ENCODE data around the gene HGS. TPM values are rescaled to one million over a fixed set of nuclear protein-coding genes. Genes with fewer than 3 reads are reported as not detected.

The HGS gene
- total and polyA plus RNA-seq, 2 donors (not counting 3 experiments of a cell fraction or from before 2014, with no cell fraction given): 166 to 191 TPM

GRCh38 chr17:81650951-81651350 lies 32.9 kb upstream of the HGS start:
- no peak for FAIRE-seq
- Histone ChIP-seq H3K4me1 (ENCODE audit: control insufficient read depth, extremely low read depth, insufficient read depth, low read length) (no peaks in the 10 kb centered on the region), H3K4me2 (ENCODE audit: insufficient read depth, low read length) (no peak overlapping the region), H3K36me3 (ENCODE audit: control insufficient read depth in 2 of 2, extremely low read depth in 1 of 2, insufficient read depth in 2 of 2, low read length in 2 of 2) (no peaks in the 10 kb centered on the region), H3K4me3 (replicated peaks in 1 of 3; ENCODE audit: insufficient read depth in 1 of 3, low read depth in 1 of 3, low read length in 3 of 3) (no peak overlapping the region), H4K20me1 (replicated peaks; ENCODE audit: control insufficient read depth, extremely low read depth, insufficient read depth, low read length) (no peaks in the 10 kb centered on the region), H3K27me3 (ENCODE audit: control insufficient read depth in 2 of 2, insufficient read depth in 2 of 2, low read length in 2 of 2) (peaks cover 18 to 22% of the 10 kb centered on the region in 2 experiments), H2AFZ (ENCODE audit: low read depth, low read length) (no peak overlapping the region), H3K27ac (ENCODE audit: insufficient read depth, low read depth, low read length) (no peak overlapping the region), H3K9me1 (replicated peaks; ENCODE audit: control insufficient read depth, extremely low read depth, insufficient read depth, low read length) (no peaks in the 10 kb centered on the region), H3K79me2 (ENCODE audit: control insufficient read depth, insufficient read depth, low read length) (no peaks in the 10 kb centered on the region), H3K9ac (replicated peaks; ENCODE audit: extremely low read depth, insufficient read depth, low read length) (no peak overlapping the region), H3K9me3 (replicated peaks; ENCODE audit: control insufficient read depth, insufficient read depth, low read length) (no peaks in the 10 kb centered on the region)
- intact Hi-C loops (cut with micrococcal nuclease) (no loop called here), dilution Hi-C loops (cut with MboI; ENCODE audit: extremely low pct_ligation_motif_present, low sequenced_read_pairs) (no loop called here)
- CTCF ChIA-PET: interaction anchor here (1.4 kb wide), 1 partner anchor 9 kb away, joined by 4 read pairs; no protein-coding TSS in a partner anchor
- TF ChIP-seq EZH2 (IDR thresholded peaks at IDR 0.05; ENCODE audit: borderline replicate concordance, low read depth, low read length, severe bottlenecking): no peak
- BruUV-seq (replicated peaks): no TSS peak
- POLR2A ChIA-PET: no interaction called here
- no peak for DNase-seq (ENCODE audit: low read depth, low spot score)

DNA sequence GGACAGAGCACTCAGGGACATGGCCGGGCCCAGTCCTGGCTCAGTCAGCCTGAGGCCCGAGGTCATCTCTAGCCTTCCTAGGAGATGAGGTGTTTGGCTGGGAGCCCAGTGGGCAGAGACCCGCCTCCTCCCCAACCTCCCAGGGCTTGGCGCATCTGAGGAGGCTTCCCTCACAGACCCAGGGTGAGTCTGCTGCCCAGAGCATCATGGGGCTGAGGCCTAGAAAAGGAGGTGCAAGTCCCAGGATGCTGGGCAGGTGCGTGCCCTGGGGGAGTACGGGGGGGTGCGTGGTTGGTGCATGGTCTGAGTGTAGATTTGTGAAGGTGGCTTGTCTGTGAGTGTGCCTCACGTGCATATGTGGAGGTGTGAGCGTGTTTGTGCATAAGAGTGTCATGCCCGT lies 32.1 kb upstream of the HGS start:
- intact Hi-C loops (cut with micrococcal nuclease): no loop called here
- DNase-seq (ENCODE audit: low read depth, low spot score) (no peak), FAIRE-seq (no peak)
- Histone ChIP-seq H3K36me3 (ENCODE audit: control insufficient read depth in 2 of 2, extremely low read depth in 1 of 2, insufficient read depth in 2 of 2, low read length in 2 of 2) (no peaks in the 10 kb centered on the region), H2AFZ (ENCODE audit: low read depth, low read length) (no peak overlapping the region), H4K20me1 (replicated peaks; ENCODE audit: control insufficient read depth, extremely low read depth, insufficient read depth, low read length) (no peaks in the 10 kb centered on the region), H3K4me1 (ENCODE audit: control insufficient read depth, extremely low read depth, insufficient read depth, low read length) (peaks cover 2% of the 10 kb centered on the region), H3K27ac (ENCODE audit: insufficient read depth, low read depth, low read length) (no peak overlapping the region), H3K4me3 (replicated peaks in 1 of 3; ENCODE audit: insufficient read depth in 1 of 3, low read depth in 1 of 3, low read length in 3 of 3) (no peak overlapping the region), H3K9me3 (replicated peaks; ENCODE audit: control insufficient read depth, insufficient read depth, low read length) (no peaks in the 10 kb centered on the region), H3K9ac (replicated peaks; ENCODE audit: extremely low read depth, insufficient read depth, low read length) (no peak overlapping the region), H3K4me2 (ENCODE audit: insufficient read depth, low read length) (no peak overlapping the region), H3K9me1 (replicated peaks; ENCODE audit: control insufficient read depth, extremely low read depth, insufficient read depth, low read length) (no peaks in the 10 kb centered on the region), H3K27me3 (ENCODE audit: control insufficient read depth in 2 of 2, insufficient read depth in 2 of 2, low read length in 2 of 2) (peaks cover 17 to 21% of the 10 kb centered on the region in 2 experiments), H3K79me2 (ENCODE audit: control insufficient read depth, insufficient read depth, low read length) (no peaks in the 10 kb centered on the region)
- dilution Hi-C loops (cut with MboI; ENCODE audit: extremely low pct_ligation_motif_present, low sequenced_read_pairs): no loop called here
- CTCF ChIA-PET: no interaction called here
- TF ChIP-seq JUN (IDR thresholded peaks at IDR 0.05; ENCODE audit: borderline replicate concordance, insufficient read depth, insufficient read length, low read depth): no peak
- no peak for TF ChIP-seq POLR2AphosphoS5 (IDR thresholded peaks at IDR 0.05; ENCODE audit: insufficient read depth, low read depth, low read length)
- TF ChIP-seq POLR2A (IDR thresholded peaks at IDR 0.05; ENCODE audit: low read depth, low read length): no peak
- TF ChIP-seq, protein P1, sequence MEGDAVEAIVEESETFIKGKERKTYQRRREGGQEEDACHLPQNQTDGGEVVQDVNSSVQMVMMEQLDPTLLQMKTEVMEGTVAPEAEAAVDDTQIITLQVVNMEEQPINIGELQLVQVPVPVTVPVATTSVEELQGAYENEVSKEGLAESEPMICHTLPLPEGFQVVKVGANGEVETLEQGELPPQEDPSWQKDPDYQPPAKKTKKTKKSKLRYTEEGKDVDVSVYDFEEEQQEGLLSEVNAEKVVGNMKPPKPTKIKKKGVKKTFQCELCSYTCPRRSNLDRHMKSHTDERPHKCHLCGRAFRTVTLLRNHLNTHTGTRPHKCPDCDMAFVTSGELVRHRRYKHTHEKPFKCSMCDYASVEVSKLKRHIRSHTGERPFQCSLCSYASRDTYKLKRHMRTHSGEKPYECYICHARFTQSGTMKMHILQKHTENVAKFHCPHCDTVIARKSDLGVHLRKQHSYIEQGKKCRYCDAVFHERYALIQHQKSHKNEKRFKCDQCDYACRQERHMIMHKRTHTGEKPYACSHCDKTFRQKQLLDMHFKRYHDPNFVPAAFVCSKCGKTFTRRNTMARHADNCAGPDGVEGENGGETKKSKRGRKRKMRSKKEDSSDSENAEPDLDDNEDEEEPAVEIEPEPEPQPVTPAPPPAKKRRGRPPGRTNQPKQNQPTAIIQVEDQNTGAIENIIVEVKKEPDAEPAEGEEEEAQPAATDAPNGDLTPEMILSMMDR (IDR thresholded peaks at IDR 0.05; ENCODE audit: extremely low read depth in 1 of 2, insufficient read depth in 1 of 2, low read depth in 1 of 2, low read length in 2 of 2): no peak
- no peak for TF ChIP-seq EZH2 (IDR thresholded peaks at IDR 0.05; ENCODE audit: borderline replicate concordance, low read depth, low read length, severe bottlenecking)
- no peak for TF ChIP-seq MYC (IDR thresholded peaks at IDR 0.05; ENCODE audit: low read depth, low read length)
- POLR2A ChIA-PET: no interaction called here
- no TSS peak for BruUV-seq (replicated peaks)

Measured in endothelial cell of umbilical vein (primary cell).